GM18873 (cell line): ENCODE measurements around the gene LDHAL6B.

ENCODE experiments used
- ATAC-seq: cut with Tn5 transposase; IDR thresholded peaks from one replicate; pipeline ENCODE4 v1.9.1; 2021; ENCODE audit warnings: mild to moderate bottlenecking, moderate library complexity, moderate number of reproducible peaks; ENCODE audit not compliant: unreplicated experiment, low FRiP score

Gene LDHAL6B

GRCh38 chr15:59176653-59177316 lies 29.9 kb upstream of the LDHAL6B start:
- no peak for ATAC-seq

DNA sequence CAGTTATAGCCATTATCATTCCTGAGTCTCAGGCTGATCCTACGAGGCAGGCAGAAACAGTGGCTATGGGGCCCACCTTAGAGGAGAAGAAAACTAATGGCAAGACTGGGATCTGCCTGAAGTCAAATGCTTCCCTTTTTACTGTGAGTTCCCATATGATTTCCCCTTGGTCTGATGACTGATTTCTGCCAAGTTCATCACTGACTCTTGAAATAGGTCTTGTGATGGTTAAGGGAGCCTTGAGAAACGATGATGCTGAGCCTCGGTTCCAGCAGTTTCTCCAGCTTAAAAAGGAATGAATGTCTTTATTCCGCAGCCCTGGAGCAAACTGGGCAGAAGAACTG lies 29.4 kb upstream of the LDHAL6B start:
- no peak for ATAC-seq

- ATAC-seq = no peak
Measured at GRCh38 chr15:59178151-59178695, 28.4 kb upstream of the LDHAL6B start.

- ATAC-seq = no peak
Measured at GRCh38 chr15:59179717-59180116, 26.9 kb upstream of the LDHAL6B start.

GRCh38 chr15:59180945-59181600 lies 25.6 kb upstream of the LDHAL6B start:
- no peak for ATAC-seq

GRCh38 chr15:59185725-59186124 lies 20.9 kb upstream of the LDHAL6B start:
- no peak for ATAC-seq

GRCh38 chr15:59186501-59186900 lies 20.1 kb upstream of the LDHAL6B start:
- no peak for ATAC-seq

DNA sequence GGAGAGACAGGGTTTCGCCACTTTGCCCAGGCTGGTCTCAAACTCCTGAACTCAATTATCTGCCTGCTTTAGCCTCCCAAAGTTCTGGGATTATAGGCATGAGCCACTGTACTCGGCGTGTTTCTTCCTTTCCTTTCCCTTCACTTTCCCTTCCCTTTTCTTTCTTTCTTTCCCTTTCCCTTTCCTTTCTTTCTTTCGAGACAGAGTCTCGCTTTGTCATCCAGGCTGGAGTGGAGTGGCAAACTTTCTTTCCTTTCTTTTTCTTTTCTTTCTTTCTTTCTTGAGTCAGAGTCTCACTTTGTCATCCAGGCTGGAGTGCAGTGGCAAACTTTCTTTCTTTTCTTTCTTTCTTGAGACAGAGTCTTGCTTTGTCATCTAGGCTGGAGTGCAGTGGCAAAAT lies 17.4 kb upstream of the LDHAL6B start:
- no peak for ATAC-seq

GRCh38 chr15:59190291-59190690 lies 16.4 kb upstream of the LDHAL6B start:
- no peak for ATAC-seq

GRCh38 chr15:59191855-59192237 lies 14.8 kb upstream of the LDHAL6B start:
- no peak for ATAC-seq

- ATAC-seq = no peak
Measured at GRCh38 chr15:59194639-59195325, 11.9 kb upstream of the LDHAL6B start.

DNA sequence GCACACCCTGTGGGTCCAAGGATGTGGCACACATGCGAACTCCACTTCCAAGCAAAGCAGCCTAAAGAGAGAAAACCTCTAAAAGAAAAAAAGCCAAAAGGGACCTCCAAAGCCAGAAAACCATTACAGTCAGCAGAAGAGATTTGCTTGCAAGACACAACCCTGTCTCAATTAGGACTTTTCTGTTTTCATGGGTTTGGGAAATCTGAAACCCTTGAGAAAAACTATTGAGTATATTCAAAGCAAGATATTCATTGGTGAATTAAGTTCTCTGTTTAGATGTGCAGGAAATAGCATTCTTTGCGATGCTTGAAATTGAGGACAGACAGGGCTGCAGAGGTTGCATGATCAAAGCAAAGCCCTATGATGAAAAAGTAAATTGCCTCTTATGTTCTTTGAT lies 10.2 kb upstream of the LDHAL6B start:
- no peak for ATAC-seq

- ATAC-seq = no peak
Measured at GRCh38 chr15:59197454-59197853, 9.2 kb upstream of the LDHAL6B start.

- ATAC-seq = no peak
Measured at GRCh38 chr15:59199626-59200465, 6.8 kb upstream of the LDHAL6B start.

- no peak for ATAC-seq
Measured at GRCh38 chr15:59200560-59200959, 6.1 kb upstream of the LDHAL6B start.

- ATAC-seq = no peak
Measured at GRCh38 chr15:59203008-59203407, 3.6 kb upstream of the LDHAL6B start.

- no peak for ATAC-seq
Measured at GRCh38 chr15:59203657-59204056, 3.0 kb upstream of the LDHAL6B start.

GRCh38 chr15:59205839-59206622 lies 612 bp upstream of the LDHAL6B start:
- no peak for ATAC-seq

DNA sequence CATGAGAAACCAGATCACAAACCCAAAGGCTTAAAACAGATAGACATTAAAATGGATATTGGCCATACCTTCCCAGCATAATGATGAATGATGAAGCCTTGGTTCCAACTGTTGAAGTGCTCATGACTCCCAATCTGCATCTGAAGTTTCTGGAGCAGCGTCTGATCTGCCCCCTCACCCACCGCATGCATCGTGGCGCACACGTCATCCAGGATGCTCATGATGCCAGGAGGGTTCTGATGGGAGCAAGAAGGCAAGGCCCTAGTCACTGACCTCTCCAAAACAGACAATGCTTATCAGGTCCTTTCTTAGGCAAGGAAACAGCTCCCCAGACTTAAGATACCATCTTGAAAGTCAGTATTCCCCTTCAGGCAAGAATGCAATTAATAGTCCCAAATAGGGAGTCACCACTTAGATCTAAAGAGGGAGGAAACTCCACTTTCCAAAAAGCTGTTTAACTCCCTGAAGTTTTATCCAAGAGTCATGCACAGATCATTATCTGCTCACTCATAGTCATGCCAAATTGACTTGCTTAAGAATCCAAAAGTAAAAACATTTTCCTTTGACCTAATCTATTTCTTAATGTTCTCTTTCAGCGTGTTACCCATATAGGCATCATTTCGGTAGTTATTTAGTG lies 2.1 kb downstream of the LDHAL6B start:
- no peak for ATAC-seq

DNA sequence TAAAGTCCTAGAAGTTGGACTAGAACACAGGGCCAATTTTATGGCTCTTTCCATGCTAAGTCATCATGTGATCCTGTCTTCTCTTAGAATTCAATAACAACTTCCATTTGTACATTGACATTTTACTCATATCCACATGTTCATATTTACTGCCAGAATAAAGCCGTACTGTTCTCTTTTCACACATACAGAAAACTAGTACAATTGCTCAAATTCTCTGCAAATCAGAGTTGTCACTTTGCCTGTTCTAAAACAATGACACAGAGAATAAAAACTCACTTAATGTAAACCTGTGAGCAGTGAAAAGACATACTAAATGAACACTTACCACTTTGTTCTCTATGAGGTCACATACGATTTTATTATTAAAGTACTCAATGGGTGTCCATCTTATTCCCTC lies 3.5 kb downstream of the LDHAL6B start:
- ATAC-seq = no peak
